Measurements from ENCODE around the gene IFTAP.

DNA sequence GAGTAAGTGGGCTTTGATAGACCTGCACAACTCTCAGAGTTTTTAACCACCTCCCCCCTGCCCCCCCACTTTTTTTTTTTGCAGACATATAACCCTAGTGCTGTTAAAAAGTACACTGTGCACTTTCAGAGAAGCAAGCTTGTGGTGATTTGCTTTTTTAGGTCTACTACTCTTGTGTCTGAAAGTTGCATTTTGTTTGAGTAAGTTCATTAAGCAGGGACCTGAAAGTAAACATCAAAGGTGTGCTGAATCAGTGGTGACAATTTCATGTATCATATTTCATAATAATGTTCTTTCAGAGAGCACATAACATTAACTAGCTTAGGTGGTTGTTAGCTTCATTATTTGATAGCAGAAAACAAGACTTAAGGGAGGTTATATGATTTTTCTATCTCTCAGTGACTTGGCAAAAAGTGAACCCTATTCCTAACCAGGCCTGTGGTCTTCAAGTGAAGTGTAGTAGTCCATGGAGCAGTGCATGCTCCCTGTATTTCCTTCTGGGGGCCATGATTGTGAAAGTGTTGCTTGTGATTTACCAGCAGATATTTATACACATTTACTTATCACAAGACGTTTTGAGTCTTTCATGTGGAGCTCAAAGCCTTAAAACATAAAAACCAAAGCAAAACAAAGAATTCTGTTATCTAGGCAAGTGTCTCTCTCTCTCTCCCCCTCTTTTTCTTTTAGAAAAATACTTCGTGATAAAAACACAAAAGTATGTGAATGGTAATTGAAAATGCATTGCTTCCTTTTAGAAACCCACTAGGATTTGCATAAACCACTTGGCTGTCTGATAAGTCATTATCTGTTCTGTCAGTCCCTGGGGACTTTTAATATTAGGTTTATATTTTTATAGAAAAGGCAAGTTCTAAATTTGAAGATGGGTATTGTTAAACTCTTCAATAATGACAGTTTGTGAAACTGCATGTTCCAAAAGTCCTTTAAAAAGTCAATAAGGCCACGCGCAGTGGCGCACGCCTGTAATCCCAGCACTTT is 11.2 kb downstream of the IFTAP start:
- TF ChIP-seq, protein P1, sequence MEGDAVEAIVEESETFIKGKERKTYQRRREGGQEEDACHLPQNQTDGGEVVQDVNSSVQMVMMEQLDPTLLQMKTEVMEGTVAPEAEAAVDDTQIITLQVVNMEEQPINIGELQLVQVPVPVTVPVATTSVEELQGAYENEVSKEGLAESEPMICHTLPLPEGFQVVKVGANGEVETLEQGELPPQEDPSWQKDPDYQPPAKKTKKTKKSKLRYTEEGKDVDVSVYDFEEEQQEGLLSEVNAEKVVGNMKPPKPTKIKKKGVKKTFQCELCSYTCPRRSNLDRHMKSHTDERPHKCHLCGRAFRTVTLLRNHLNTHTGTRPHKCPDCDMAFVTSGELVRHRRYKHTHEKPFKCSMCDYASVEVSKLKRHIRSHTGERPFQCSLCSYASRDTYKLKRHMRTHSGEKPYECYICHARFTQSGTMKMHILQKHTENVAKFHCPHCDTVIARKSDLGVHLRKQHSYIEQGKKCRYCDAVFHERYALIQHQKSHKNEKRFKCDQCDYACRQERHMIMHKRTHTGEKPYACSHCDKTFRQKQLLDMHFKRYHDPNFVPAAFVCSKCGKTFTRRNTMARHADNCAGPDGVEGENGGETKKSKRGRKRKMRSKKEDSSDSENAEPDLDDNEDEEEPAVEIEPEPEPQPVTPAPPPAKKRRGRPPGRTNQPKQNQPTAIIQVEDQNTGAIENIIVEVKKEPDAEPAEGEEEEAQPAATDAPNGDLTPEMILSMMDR (conservative IDR thresholded peaks at IDR 0.05; ENCODE audit: low read depth, low read length) = no peak
- no peak for TF ChIP-seq EZH2 (IDR thresholded peaks at IDR 0.05; ENCODE audit: borderline replicate concordance, low read depth, low read length, poor library complexity, severe bottlenecking)
